ENCODE measurements around the gene CCDC34.

The CCDC34 gene, protein sequence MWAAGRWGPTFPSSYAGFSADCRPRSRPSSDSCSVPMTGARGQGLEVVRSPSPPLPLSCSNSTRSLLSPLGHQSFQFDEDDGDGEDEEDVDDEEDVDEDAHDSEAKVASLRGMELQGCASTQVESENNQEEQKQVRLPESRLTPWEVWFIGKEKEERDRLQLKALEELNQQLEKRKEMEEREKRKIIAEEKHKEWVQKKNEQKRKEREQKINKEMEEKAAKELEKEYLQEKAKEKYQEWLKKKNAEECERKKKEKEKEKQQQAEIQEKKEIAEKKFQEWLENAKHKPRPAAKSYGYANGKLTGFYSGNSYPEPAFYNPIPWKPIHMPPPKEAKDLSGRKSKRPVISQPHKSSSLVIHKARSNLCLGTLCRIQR

DNA sequence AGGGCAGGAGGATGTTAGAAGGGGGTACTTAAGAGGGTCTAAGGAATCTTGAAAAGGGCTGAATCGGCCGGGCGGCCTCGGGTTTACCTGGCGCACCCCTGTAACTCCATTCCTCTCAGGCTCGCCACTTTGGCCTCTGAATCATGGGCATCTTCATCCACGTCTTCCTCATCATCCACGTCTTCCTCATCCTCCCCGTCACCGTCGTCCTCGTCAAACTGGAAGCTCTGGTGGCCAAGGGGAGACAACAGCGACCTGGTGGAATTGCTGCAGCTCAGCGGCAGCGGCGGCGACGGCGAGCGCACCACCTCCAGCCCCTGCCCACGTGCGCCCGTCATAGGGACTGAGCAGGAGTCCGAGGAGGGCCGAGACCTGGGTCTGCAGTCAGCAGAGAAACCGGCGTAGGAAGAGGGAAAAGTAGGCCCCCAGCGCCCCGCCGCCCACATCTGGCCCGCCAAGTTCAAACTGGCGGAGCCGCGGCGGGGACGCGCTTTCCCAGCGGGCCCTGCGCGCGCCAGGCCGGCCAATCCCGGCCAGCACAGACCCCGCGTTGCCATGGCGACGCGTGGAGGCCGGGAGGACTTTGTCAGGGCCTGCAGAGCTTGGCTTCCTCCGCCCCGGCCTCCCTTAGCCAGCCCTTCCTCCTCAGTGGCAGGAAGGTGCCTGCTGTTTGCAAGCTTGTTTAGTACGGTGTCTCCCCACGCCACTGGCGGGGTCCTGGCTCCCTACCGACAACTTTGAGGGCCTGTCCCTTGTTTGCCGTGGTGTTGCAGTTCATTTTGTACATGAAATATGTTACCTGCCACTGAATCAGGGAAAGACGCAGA lies at the start of gene CCDC34:
Gene CCDC34 (minus strand): TSS at position 467 of the 827 bp plus-strand sequence. CDS start 21 bp downstream, at position 446.
- peak within 1 kb of the TSS; percentile 73 for H3K27ac ChIP-seq
- TF ChIP-seq, protein P1, sequence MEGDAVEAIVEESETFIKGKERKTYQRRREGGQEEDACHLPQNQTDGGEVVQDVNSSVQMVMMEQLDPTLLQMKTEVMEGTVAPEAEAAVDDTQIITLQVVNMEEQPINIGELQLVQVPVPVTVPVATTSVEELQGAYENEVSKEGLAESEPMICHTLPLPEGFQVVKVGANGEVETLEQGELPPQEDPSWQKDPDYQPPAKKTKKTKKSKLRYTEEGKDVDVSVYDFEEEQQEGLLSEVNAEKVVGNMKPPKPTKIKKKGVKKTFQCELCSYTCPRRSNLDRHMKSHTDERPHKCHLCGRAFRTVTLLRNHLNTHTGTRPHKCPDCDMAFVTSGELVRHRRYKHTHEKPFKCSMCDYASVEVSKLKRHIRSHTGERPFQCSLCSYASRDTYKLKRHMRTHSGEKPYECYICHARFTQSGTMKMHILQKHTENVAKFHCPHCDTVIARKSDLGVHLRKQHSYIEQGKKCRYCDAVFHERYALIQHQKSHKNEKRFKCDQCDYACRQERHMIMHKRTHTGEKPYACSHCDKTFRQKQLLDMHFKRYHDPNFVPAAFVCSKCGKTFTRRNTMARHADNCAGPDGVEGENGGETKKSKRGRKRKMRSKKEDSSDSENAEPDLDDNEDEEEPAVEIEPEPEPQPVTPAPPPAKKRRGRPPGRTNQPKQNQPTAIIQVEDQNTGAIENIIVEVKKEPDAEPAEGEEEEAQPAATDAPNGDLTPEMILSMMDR (conservative IDR thresholded peaks at IDR 0.05) = 0 out of 2 replicates have a peak, but pooled peaks have one; percentile 5

DNA sequence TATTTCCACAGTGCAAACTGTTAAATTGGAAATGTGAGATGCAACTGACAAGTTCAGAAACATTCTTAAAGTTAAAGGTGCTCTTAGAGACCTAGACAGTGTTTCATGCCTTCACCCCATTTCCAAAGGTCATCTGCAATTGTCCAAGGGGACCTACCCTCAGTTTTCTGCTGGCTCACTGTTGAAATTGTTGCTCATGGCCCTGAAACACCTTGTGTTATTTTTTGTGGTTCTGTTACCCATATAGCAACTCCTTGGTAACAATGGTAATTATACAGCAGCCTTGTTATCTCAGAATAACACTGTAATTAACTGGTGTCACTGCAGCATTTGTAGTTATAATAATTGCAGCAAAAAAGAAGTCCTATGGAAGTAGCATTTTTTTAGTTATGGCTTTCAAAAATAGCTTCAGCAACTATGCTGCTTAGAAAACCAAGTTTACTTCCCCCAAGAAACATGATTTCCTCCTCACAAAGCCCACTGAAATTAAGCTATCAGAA lies 49.2 kb upstream of the CCDC34 start:
- no peak overlapping the region for H3K27ac ChIP-seq

GRCh38 chr11:27411328-27411727 lies 48.3 kb upstream of the CCDC34 start:
- H3K27ac ChIP-seq = no peak overlapping the region
- TF ChIP-seq, protein P1 (conservative IDR thresholded peaks at IDR 0.05) = no peak

More for the DNA sequence above, 49.2 kb upstream of the CCDC34 start:
- TF ChIP-seq, protein P1 (conservative IDR thresholded peaks at IDR 0.05) = no peak

DNA sequence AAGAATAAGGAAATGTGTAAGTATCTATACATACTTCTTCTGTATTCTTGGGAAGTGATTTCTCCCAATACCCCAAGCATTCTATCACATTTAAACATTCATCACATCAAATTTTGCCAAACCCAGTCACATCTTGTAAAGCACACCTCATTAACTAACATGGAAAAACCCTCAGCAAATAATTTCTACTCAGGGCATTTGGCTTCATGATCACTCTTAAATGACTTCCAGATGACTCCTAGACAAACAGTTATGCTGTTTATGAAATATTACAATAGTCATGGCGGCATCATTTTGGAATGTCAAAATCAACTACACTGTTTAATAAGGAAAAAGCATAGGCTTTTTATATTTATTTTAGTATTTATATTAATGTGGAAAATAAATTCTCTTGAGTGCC lies 47.3 kb upstream of the CCDC34 start:
- no peak overlapping the region for H3K27ac ChIP-seq
- TF ChIP-seq, protein P1 (conservative IDR thresholded peaks at IDR 0.05) = no peak

GRCh38 chr11:27409742-27410141 lies 46.7 kb upstream of the CCDC34 start:
- no peak overlapping the region for H3K27ac ChIP-seq
- TF ChIP-seq, protein P1 (conservative IDR thresholded peaks at IDR 0.05) = no peak

DNA sequence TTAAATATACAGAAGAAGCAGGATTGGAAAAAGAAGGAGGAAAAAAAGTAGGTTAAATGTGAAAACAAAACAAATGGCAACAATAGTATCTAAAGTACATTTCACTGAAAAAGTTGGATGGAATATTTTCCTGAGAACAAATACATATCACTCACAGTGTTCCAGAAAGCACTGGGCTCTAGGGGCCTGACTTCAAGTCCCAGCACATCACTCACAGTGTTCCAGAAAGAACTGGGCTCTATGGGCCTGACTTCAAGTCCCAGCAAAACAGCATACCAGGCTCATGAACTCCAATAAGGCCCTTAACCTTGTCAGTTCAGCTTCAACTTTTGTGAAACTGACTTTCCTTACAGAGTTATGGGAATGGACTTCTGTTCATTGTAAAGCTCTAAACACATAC lies 46.0 kb upstream of the CCDC34 start:
- TF ChIP-seq, protein P1 (conservative IDR thresholded peaks at IDR 0.05) = no peak
- no peak overlapping the region for H3K27ac ChIP-seq

GRCh38 chr11:27408246-27408800 lies 45.3 kb upstream of the CCDC34 start:
- TF ChIP-seq, protein P1 (conservative IDR thresholded peaks at IDR 0.05) = no peak
- no peak overlapping the region for H3K27ac ChIP-seq
